ENCODE data around the gene RTBDN. TPM values are rescaled to one million over a fixed set of nuclear protein-coding genes. Genes with fewer than 3 reads are reported as not detected.
A peak's percentile ranks its signal among the peaks of the same experiment; 100 is the strongest.

RTBDN gene
- total RNA-seq, 1 donor from 2014 or later = not detected

DNA sequence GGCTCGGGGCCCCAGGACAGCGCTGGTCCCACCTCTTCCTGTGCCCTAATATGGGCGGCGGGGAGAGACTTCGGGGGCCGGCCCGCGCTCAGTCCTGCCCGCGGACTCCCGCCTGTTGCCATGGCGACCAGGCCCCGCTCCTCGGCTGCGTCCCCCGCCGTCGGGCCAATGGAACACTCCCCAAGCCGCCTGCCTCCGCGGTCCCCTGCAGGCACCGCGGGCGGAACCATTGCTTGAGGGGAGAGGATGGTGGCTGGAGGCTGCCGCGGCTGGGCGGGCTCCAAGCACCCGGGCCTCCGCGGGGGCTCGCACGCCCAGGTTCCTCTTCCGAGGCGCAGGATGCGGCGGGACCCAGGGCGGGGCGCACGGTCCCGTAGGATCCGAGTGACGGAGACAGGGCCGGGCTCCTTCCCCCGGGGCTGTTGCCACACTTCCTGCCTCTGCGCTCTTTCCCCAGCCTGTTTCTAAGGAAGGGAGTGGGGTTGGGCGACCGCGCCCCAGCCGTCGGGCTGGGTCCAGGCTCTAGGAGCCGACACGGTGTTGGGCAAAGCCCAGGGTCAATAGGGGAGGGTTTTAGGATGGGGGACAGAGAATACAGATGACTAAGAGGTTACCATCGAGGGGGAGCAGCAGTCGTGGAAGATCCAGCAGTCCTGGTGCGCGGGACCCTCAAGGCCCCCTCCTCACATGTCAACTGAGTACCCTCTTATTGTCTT, 44.3 kb downstream of the RTBDN start:
- TF ChIP-seq, protein P1, sequence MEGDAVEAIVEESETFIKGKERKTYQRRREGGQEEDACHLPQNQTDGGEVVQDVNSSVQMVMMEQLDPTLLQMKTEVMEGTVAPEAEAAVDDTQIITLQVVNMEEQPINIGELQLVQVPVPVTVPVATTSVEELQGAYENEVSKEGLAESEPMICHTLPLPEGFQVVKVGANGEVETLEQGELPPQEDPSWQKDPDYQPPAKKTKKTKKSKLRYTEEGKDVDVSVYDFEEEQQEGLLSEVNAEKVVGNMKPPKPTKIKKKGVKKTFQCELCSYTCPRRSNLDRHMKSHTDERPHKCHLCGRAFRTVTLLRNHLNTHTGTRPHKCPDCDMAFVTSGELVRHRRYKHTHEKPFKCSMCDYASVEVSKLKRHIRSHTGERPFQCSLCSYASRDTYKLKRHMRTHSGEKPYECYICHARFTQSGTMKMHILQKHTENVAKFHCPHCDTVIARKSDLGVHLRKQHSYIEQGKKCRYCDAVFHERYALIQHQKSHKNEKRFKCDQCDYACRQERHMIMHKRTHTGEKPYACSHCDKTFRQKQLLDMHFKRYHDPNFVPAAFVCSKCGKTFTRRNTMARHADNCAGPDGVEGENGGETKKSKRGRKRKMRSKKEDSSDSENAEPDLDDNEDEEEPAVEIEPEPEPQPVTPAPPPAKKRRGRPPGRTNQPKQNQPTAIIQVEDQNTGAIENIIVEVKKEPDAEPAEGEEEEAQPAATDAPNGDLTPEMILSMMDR (conservative IDR thresholded peaks at IDR 0.05; ENCODE audit: low read depth, low read length) = no peak
- no peak for DNase-seq (ENCODE audit: low read depth)
- peak overlapping the region; percentile 96 for H3K4me3 ChIP-seq (ENCODE audit: low read depth, low read length)

DNA sequence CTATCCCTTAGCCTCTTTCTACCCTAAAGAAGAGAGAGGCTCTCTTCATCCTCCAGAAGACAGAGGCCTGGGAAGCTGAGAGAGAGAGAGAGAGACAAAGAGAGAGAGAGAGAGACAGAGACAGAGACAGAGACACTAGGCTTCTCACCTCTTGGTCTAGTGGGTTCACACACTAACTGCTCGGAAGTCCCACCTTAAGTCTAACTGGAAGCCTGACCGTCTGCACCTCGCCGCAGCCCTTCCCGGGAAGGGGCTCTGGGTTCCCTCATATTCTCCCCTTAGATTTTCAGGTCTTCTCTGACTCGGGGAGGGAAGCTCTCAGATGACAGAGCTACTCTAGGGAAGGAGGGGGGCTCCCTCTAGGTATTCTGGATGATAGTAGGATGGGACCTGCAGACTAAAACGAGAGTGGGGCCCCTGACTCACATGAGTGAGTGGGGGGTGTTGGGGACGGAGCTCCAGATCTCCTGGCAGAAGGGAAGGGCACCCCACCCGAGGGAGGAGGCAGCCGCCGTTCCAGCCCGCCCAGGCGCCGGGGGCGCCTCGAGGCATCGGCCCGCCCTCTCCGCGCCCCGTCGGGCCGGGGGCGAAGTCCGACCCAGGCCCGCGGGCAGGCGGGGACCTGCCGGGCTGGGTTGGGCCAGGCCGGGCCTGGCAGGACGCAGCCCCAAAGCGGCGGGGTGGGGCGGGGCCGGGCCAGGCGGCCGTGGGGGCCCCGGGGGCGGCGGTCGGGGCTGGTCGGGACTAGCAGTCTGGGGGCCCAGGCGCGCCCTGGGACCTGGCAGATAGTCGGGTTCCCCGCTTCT, 45.1 kb downstream of the RTBDN start:
- TF ChIP-seq, protein P1 (conservative IDR thresholded peaks at IDR 0.05; ENCODE audit: low read depth, low read length) = no peak

DNA sequence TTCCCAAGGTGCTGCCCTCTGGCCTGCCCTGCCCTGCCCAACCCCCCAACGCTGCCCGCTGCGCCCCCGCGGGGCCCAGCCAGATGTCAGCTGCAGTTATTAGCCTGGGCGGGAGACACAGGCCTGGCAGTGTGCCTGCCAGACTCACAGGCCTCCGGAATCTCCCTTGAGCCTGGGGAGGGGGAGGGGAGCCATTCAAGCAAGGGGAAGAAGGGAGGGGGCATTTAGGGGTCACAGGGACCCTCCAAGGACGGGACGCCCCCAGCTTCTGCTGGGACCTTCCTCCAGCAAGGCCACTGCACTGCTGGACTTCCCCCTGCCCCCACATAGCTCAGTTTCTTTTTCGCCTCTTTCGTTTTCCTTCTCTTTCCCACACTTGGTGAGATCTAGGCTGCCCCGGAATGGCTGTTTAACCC, 45.7 kb downstream of the RTBDN start:
- TF ChIP-seq, protein P1 (conservative IDR thresholded peaks at IDR 0.05; ENCODE audit: low read depth, low read length) = no peak
- peak overlapping the region; percentile 96 for H3K4me3 ChIP-seq (ENCODE audit: low read depth, low read length)
- no peak for DNase-seq (ENCODE audit: low read depth)

More for the DNA sequence above, 45.1 kb downstream of the RTBDN start:
- DNase-seq (ENCODE audit: low read depth) = no peak
- H3K4me3 ChIP-seq (ENCODE audit: low read depth, low read length) = peak overlapping the region; percentile 96

DNA sequence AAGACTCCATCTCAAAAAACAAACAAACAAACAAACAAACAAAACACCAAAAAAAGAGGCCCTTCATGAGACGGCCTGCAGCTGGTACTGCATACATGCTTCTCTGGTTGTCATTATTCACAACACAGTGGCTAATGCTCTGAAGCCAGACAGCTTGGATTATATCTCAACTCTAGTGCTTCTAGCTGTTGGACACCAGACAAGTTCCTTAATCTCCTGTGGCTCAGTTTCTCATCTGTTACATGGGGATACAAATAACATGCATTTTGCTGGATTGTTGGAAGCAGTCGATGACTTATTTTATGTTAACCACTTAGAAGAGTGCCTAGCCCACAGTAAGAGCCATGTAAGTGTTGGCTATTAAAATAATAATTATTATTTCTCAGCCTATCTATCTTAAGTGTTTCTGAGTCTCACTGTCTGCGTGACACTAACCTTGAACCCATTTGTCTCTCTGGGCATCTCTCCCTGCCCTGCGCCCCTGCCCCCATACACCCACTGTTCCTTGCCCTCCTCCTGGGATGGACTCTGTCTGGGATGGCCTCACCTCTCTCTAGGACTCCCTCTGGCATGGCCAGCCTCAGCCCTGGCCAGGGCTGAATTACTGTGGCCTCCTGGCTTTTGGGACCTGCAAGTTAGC, 46.2 kb downstream of the RTBDN start:
- peak overlapping the region; percentile 96 for H3K4me3 ChIP-seq (ENCODE audit: low read depth, low read length)
- TF ChIP-seq, protein P1 (conservative IDR thresholded peaks at IDR 0.05; ENCODE audit: low read depth, low read length) = no peak
- DNase-seq (ENCODE audit: low read depth) = no peak

DNA sequence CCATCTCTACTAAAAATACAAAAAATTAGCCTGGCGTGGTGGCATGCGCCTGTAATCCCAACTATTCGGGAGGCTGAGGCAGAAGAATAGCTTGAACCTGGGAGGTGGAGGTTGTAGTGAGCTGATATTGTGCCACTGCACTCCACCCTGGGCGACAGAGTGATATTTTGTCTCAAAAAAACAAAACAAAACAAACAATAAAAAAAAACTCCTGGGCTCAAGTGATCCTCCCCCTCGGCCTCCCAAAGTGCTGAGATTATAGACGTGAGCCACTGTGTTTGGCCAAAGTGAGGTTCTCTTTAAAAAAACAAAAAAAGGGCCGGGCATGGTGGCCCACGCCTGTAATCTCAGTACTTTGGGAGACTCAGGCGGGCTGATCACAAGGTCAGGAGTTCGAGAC, 46.9 kb downstream of the RTBDN start:
- TF ChIP-seq, protein P1 (conservative IDR thresholded peaks at IDR 0.05; ENCODE audit: low read depth, low read length) = no peak
- DNase-seq (ENCODE audit: low read depth) = no peak
- no peak overlapping the region for H3K4me3 ChIP-seq (ENCODE audit: low read depth, low read length)

DNA sequence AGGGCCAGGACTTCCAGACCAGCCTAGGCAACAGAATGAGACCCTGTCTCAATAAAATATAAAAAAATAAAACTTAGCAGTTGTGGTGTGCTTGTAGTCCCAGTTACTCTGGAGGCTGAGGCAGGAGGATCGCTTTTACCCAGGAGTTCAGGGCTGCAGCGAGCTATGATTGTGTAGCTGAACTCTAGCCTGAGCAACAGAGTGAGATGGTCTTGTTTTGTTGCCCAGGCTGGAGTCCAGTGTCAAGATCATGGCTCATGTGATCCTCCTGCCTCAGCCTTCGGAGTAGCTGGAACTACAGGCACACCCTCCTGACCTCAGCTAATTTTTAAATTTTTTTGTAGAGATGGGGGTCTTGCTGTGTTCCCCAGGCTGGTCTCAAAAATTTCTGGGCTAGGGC, 47.4 kb downstream of the RTBDN start:
- DNase-seq (ENCODE audit: low read depth) = no peak
- TF ChIP-seq, protein P1 (conservative IDR thresholded peaks at IDR 0.05; ENCODE audit: low read depth, low read length) = no peak
- H3K4me3 ChIP-seq (ENCODE audit: low read depth, low read length) = no peak overlapping the region
